ENCODE data around the gene CPNE5. TPM values are rescaled to one million over a fixed set of nuclear protein-coding genes. Genes with fewer than 3 reads are reported as not detected.

The CPNE5 gene
- total RNA-seq, 4 donors from 2014 or later: 0.35 to 5.8 (median 2.9) TPM

DNA sequence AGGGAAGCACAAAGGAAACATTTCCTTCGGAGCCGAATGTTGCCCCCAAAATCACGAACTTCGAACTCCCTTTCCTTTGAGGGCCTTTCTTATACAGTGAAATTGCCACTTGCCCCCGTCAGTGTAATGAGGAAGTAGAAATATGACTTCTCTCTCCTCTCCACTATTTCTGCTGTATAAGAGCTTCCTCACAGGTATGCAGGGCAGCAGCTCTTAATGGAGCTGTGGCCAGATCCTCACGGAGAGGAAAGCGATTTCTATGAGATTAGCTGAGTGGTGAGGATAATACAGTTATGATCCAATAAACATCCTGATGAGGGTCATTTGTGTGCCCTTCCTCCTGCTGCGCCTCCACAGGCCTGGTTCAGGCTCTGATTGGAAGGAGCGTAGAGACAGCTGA lies 10.8 kb upstream of the CPNE5 start:
- TF ChIP-seq, protein P1, sequence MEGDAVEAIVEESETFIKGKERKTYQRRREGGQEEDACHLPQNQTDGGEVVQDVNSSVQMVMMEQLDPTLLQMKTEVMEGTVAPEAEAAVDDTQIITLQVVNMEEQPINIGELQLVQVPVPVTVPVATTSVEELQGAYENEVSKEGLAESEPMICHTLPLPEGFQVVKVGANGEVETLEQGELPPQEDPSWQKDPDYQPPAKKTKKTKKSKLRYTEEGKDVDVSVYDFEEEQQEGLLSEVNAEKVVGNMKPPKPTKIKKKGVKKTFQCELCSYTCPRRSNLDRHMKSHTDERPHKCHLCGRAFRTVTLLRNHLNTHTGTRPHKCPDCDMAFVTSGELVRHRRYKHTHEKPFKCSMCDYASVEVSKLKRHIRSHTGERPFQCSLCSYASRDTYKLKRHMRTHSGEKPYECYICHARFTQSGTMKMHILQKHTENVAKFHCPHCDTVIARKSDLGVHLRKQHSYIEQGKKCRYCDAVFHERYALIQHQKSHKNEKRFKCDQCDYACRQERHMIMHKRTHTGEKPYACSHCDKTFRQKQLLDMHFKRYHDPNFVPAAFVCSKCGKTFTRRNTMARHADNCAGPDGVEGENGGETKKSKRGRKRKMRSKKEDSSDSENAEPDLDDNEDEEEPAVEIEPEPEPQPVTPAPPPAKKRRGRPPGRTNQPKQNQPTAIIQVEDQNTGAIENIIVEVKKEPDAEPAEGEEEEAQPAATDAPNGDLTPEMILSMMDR (IDR thresholded peaks at IDR 0.05): no peak
- TF ChIP-seq POLR2A (IDR thresholded peaks at IDR 0.05): no peak
- Histone ChIP-seq H3K9me3 (peaks cover 0 to 3% (median 0%) of the 10 kb centered on the region in 4 donors), H3K36me3 (no peaks in the 10 kb centered on the region), H3K4me1 (peaks cover 0 to 16% (median 2%) of the 10 kb centered on the region in 4 donors), H3K4me3 (no peak overlapping the region), H3K27me3 (no peaks in the 10 kb centered on the region), H3K27ac (no peak overlapping the region)
- DNase-seq: no peak

DNA sequence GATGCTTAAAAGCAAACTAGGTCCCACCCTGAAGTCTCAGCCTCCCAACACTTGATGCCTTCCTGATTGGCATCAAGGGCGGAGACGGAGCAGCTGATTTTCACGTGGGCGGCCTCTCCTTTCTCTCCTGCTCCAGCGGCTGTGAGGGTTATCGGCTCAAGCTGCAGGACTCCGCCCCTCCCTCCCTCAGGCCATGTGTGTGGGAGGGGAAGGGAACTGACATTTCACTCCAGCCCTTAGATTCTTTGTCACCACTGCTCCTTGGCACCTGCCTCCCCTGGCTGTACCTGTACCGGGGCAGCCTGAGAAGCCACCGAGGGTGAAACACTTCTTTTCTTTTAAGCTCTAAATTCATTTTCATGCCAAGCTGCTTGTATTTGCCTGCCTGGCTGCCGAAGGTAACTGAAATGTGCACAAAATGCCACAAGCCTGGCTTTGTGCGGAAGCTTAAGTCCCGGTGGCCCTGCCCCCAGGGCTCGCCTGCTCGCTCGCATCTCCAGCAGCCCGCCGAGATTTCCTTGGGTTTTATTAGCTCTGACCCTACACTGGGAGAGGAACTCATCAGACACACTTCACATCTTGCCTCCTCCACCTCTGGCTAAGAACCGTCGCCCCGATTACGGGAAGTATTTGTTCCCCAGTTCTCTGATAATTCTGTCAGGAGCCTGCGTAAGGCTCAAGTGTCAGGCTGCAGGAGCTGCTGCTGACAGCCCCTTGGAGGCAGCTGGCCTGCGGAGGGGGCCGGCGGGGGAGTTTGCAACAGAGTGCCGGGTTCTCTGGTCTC lies 9.6 kb upstream of the CPNE5 start:
- peak overlapping the region in 1 of 4 donors; percentile 21 for H3K27ac ChIP-seq
- peaks cover 0 to 16% (median 2%) of the 10 kb centered on the region in 4 donors for H3K4me1 ChIP-seq
- peak in 2 of 3 donors; percentile 82 to 84 for DNase-seq
- peak overlapping the region in 2 of 4 donors; percentile 9 to 34 for H3K4me3 ChIP-seq
- H3K27me3 ChIP-seq: no peaks in the 10 kb centered on the region
- H3K9me3 ChIP-seq: peaks cover 0 to 3% (median 0%) of the 10 kb centered on the region in 4 donors
- H3K36me3 ChIP-seq: no peaks in the 10 kb centered on the region
- TF ChIP-seq POLR2A (IDR thresholded peaks at IDR 0.05): peak in 1 of 2 donors; percentile 14
- TF ChIP-seq, protein P1 (IDR thresholded peaks at IDR 0.05): no peak

DNA sequence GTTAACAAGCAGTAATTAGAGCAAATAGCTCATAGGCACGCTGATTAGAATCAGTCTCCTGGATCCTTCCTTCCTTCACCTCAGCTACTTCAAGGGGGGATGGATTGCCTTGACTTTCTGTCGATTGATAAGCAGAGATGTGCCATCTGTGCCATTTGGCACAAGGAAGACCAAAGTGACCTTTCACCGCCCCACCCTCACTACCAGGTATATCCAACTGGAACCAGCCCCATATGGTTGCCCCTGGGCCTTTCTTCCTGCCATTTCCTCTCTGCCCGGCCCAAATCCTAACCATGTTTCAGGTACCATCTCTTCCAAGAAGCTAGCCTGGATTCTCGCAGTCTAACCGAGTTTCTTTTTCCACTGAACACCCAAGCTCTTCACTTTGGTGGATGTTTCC lies 8.7 kb upstream of the CPNE5 start:
- Histone ChIP-seq H3K4me1 (peaks cover 0 to 16% (median 2%) of the 10 kb centered on the region in 4 donors), H3K9me3 (peaks cover 0 to 3% (median 0%) of the 10 kb centered on the region in 4 donors), H3K36me3 (no peaks in the 10 kb centered on the region), H3K27me3 (no peaks in the 10 kb centered on the region), H3K4me3 (no peak overlapping the region), H3K27ac (no peak overlapping the region)
- no peak for DNase-seq
- TF ChIP-seq, protein P1 (IDR thresholded peaks at IDR 0.05): no peak
- no peak for TF ChIP-seq POLR2A (IDR thresholded peaks at IDR 0.05)

DNA sequence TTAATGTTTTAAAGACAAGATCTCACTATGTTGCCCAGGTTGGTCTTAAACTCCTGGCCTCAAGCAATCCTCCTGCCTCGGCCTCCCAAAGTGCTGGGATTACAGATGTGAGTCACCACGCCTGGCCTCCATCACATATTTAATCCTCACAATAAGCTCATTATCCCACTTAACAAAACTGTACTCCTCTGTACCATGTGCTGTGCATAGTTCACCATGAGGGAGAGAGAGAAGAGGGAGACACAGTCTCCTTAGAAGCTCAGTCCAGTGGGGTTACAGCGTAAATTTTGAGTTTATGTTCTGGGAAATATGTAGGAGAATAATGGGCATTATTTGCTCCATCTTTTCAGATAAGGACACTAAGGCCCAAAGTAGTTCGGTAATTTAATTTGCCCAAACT lies 7.9 kb upstream of the CPNE5 start:
- no peak overlapping the region for H3K27ac ChIP-seq
- DNase-seq: no peak
- peaks cover 0 to 3% (median 0%) of the 10 kb centered on the region in 4 donors for H3K9me3 ChIP-seq
- TF ChIP-seq, protein P1 (IDR thresholded peaks at IDR 0.05): no peak
- TF ChIP-seq POLR2A (IDR thresholded peaks at IDR 0.05): no peak
- H3K4me3 ChIP-seq: no peak overlapping the region
- H3K27me3 ChIP-seq: no peaks in the 10 kb centered on the region
- H3K4me1 ChIP-seq: peaks cover 0 to 16% (median 2%) of the 10 kb centered on the region in 4 donors
- no peaks in the 10 kb centered on the region for H3K36me3 ChIP-seq

DNA sequence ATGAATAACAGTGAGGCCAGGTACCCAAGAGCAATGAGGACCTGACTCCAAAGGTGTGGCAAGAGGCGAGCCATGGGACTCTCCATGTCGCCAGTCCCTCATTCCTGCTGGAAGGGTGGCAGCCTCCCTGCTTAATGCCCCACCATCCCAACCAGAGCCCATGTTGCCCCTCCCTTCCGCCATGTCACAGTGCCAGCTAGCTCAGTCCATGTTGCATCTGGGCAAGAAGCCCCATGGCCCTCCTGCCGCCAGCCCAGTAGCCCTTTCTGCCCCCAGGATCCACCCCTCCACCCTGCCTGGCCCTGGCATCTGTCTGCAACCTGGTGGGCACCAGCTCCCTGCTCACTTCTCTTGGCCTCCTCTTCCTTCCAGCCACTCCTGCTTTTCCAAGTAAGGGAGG lies 6.0 kb upstream of the CPNE5 start:
- no peaks in the 10 kb centered on the region for H3K36me3 ChIP-seq
- H3K27me3 ChIP-seq: no peaks in the 10 kb centered on the region
- TF ChIP-seq, protein P1 (IDR thresholded peaks at IDR 0.05): no peak
- no peak for TF ChIP-seq POLR2A (IDR thresholded peaks at IDR 0.05)
- peaks cover 0 to 26% (median 7%) of the 10 kb centered on the region in 4 donors for H3K4me1 ChIP-seq
- no peaks in the 10 kb centered on the region for H3K9me3 ChIP-seq
- H3K4me3 ChIP-seq: no peak overlapping the region
- H3K27ac ChIP-seq: no peak overlapping the region
- no peak for DNase-seq

All from Peyer's patch (tissue), 4 donors.